NAMALWA (cell line): Measurements from ENCODE around the gene TMLHE.
"Not testable (repeated sequence)": the region's sequence is repeated elsewhere in the genome, so short reads cannot be mapped to it uniquely, and the experiment has no call there.

Experiments used
- DNase-seq: peaks from one replicate; pipeline ENCODE4 v3.0.0-alpha.2; 2015; ENCODE audit warnings: low spot score

Gene TMLHE

DNA sequence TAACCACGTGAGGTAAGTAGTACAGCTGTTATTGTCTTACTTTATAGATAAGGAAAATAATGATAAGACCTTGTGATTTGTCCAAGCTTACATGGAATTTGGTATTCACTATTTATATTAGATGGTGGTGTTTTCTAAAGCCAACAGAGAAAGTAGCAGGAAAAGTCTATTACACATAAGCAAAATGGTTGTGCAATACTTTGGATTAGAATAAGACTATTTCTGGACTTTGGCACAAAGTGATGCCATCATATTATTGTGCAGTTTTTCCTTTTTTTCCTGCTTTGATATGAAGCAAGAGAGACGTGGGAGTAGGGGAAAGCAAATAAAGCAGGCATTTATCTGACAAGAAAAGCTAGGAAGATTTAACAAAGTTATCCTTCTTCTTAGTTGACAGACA is 117.6 kb downstream of the TMLHE start:
- DNase-seq: not testable (repeated sequence)

GRCh38 chrX:155491421-155491820 is 121.3 kb downstream of the TMLHE start:
- not testable (repeated sequence) for DNase-seq

DNA sequence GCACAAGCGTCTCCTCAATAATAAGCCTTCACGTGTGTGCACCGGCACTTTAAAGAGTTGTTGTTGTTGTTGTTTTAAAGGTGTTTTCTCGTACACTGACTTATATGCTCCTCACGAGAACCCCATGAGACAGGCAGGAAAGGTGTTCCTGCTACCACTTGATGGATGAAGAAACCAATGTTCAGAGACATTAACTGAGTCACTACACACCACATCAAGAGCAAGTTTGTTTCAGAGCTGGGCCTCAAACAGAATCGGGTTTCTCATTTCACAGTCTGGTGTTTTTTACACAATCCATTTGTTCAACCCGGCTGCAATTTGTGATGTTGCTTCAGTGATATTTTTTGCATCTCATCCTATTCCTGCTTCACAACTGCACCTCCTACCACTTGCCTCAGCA is 135.6 kb downstream of the TMLHE start:
- not testable (repeated sequence) for DNase-seq

DNA sequence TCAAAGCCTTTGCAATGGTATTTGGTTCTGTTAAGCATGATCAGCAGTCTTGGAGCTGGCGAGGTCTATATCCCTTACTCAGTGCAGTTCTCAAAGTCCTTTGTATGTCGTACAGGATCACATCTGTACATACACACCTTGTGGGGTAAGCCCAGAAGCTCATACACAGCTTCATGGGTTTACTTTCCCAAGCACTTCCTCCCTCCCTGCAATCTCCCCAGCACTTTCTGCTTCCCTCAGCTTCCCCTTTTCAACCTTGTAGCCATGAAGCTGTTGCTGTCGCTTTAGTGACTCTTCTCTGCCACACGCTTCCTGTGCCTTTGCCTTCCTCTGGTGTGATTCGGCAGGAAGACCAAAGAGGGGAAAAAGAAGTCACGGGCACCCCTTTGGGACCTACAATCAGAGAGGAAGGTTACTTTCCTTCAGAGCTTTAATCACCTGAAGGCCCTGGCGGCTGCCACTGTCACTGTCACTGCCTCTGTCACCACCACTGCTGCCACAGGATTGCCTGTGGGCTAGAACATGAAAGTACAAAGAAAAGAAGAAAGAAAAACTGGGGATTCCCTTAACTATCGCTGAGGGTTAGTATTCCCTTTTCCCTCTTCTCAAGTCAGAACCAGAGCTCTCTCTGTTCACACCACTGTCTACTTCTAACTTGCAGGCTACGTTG is 146.3 kb downstream of the TMLHE start:
- DNase-seq: not testable (repeated sequence)

GRCh38 chrX:155460501-155460900 is 152.3 kb downstream of the TMLHE start:
- DNase-seq: not testable (repeated sequence)

DNA sequence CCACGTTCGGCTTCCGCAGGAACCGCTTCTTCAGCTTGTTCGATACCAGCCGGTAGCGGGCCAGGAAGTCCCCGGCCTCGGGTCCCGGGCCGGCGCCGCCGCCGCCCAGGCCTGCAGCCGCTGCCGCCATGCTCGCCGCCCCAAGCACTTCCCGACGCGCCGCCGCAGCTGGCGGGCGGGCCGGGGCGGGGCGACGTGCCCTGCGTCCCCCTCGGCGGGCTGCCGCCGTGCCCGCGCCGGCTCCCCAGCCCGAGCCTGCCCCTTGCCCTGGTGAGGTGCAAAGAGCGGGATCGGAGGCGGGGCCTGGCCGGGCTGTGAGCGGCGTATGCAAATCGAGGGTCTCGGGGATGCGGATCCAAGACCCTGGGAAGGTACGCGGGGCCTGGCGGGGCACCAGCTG is 154.3 kb downstream of the TMLHE start, which contains the start of gene F8A3:
TSS of gene F8A3 (minus strand) at position 150 of the 400 bp plus-strand sequence. CDS start at position 130, 20 bp downstream.
- DNase-seq: not testable (repeated sequence)

DNA sequence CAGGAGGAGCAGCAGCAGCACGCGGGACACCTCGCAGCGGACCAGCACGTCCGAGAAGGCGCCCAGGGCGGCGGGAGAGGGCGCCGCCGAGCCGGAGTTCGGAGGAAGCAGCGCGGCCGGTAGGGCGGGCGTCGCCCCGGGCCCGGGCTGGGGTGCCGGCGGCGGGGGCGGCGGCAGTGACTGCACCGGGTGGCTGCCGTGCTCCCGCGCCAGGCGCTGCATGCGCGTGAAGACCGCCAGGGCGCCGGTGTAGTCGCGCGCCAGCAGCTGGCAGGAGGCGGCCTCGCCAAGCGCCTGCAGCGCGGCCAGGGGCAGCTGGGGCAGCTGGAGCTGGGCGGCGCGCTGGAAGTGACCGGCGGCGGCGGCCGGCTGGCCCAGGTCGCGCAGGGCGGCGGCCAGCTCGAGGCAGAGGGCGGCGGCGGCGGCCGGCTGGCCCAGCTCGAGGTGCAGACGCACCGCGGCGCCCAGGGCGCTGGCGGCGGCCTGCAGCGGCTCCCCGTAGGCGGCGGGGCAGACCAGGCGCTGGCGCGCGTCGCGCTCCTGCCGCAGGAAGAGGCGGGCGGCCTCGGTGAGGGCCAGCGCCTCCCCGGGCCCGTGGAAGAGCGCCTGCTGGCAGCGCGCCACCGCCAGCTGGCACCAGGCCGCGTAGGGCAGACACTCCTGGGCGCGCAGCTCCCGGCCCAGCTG is 154.8 kb downstream of the TMLHE start:
- not testable (repeated sequence) for DNase-seq

DNA sequence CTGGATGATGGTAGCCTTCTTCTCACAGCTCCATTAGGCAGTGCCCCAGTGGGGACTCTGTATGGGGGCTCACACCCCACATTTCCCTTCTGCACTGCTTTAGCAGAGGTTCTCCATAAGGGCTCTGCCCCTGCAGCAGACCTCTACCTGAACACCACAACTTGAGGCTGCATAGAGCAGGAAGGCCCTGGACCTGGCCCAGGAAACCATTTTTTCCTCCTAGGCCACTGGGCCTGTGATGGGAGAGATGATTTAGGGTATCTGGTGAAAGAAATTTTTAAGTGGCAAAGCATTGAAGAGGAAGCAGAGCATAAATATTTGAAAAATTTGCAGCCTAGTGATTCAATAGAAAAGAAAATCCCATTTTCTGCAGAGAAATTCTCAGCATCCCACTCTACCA is 171.7 kb downstream of the TMLHE start:
- no peak for DNase-seq
